T-helper 22 cell (primary cell): Measurements from ENCODE around the gene CLIP1.
"Not testable (repeated sequence)": the region's sequence is repeated elsewhere in the genome, so short reads cannot be mapped to it uniquely, and the experiment has no call there.

Experiments used
- DNase-seq: peaks from one replicate; pipeline ENCODE4 v3.0.0-alpha.2; 2020; ENCODE audit warnings: low read depth

Gene CLIP1

DNA sequence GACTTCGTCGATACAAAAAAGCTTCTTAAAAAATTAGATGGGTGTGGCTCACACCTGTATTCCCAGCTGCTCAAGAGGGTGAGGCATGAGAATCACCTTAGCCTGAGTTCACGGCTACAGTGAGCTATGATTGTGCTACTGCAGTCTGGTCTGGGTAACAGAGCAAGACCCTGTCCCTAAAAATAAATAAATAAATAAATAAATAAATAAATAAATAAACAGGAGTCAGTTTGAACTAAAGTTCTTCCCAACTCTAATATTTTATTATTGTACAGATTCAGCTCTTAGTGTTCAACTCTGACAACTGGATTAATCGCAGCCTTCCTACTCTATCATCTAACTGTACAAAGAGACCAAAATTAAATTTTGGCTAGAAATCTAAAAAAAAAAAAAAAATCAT lies 12.7 kb upstream of the CLIP1 start:
- DNase-seq: no peak

DNA sequence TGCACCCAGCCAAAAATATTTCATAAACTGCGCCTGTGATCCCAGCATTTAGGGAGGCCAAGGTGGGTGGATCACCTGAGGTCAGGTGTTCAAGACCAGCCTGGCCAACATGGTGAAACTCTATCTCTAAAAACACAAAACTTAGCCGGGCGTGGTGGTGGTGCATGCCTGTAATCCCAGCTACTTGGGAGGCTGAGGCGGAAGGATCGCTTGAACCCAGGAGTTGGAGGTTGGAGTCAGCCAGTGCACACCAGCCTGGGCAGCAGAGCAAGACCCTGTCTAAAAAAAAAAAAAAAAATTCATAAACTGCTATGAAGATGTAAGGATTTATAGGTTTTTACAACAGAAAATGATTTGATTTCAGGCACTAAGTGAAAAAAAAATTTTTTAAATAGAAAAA lies 6.6 kb upstream of the CLIP1 start:
- DNase-seq: not testable (repeated sequence)

DNA sequence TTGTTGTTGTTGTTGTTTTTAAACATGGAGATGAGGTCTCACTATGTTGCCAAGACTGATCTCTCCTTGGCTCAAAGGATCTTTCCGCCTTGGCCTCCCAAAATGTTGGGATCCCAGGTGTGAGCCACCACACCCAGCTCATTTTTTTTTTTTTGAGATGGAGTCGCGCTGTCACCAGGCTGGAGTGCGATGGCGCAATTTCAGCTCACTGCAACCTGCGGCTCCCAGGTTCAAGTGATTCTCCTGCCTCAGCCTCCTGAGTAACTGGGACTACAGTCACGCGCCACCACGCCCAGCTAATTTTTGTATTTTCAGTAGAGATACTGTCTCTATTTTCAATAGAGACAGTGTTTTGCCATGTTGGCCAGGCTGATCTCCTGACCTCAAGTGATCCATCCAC lies 4.9 kb upstream of the CLIP1 start:
- no peak for DNase-seq

DNA sequence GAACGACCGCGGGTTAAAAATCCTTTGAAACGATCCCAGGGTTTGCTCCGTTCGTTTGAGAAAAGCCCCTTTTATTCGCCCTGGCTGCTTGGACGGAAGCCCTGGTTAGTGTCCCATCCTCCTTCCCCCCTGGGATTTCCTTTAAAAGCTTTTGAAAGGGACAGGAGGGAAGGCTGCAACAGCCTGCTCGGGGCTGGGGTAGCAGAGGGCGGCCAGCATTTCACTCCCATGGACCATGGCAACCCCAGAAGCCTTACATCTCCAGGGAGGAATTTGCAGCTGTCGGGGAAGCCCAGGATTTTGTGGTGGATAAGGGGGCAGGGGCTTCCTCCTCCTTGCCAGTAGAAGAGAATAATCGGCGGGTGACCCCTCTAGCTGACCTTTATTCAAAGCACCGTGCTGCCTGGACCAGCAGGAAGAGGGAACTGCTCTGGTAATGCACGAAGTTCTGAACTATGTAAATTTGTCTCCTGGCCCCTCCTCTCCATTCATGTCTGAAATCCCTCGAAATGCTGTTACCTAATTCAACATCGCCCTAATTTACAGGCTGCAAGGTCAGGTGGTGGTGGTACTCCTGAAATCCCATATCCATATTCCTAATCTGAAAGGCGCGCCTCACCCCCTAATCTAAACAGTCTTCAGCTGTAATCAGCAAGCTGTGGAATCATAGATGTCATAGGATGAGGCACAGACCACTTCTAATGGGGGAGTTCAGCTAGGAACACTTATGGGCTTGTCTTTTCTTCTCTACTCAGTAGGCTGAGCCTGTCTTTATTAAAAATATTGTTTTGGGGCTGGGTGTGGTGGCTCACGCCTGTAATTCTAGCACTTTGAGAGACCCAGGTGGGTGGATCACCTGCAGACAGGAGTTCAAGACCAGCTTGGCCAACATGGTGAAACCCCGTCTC lies 1.0 kb upstream of the CLIP1 start:
- no peak for DNase-seq

DNA sequence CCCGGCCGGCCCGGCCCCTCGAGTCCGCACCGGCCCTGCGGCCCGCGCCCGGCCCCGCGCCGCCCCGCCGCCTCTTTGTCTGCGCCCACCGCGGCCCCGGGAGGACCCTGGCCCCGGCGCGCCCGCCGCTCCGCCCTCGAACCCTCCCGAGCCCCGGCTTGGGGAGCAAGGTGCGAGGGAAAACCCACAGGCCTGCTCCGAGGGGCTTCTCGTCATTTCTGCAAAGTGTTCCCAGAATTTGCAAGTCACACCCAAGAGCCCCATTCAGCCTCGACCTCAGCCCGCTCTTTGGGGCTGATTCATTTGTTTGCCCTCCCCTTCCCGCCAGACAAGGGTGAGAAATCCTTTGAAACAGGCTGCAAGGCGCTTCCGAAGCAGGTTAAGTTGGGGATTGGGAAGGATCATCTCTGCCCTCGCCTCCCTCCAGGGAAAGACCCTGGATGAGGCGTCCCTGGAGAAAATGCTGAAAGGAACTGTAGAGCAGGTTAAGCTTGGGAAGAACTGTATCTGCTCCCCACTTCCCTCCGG lies 325 bp upstream of the CLIP1 start:
- no peak for DNase-seq

DNA sequence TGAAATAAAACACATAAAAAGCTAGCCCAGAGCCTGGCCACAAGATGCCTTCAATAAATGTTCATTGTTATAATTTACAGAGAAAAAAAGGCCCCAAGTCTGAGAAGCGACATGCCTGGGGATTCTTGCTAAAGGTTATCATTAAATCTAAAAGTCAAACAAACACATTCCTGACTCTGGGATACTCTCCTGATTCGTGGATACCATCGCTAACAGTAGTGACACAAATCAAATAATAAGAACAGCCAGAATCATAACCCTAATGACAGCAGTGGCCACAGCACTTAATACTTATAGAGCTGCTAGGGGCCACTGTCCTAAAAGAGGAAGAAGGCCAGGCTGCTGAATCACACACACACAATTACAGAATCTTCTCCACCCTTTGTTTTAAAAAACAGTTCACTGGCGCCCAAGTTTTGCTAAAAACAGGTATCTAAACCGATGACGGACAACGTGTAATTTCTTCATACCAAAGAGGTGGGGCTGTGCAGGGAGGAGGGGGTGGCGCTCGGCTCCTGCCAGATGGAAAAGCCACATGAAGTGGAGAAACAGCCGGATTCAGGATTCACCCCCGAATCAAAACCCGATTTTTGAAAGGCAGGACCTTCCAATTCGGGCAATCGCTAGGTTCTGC lies 1.2 kb downstream of the CLIP1 start:
- DNase-seq: no peak

DNA sequence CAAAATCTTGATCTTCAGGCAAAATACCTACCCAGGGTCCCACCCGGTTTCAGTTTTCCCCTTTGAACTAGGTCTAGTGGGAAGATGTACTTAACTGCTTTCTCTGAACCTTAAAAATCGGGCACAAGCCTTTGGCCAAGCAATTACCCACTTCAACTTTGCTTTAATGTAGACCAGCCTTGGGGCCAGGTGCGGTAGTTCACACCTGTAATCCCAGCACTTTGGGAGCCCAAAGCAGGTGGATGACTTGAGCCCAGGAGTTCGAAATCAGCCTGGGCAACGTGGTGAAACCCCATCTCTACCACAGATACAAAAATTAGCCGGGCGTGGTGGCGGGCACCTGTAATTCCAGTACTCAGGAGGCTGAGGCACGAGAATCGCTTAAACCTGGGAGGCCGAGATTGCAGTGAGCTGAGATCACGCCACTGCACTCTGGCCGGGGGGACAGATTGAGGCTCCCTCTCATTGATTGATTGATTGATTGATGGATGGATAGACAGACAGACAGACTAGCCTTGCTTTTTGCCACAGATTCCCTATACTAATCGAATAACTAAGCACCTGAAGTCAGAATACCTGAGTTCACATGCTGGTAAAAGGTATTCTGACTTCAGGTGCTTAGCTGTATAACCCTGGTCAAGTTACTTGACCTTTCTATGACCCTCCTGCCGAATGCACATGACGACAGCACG lies 1.9 kb downstream of the CLIP1 start:
- no peak for DNase-seq

DNA sequence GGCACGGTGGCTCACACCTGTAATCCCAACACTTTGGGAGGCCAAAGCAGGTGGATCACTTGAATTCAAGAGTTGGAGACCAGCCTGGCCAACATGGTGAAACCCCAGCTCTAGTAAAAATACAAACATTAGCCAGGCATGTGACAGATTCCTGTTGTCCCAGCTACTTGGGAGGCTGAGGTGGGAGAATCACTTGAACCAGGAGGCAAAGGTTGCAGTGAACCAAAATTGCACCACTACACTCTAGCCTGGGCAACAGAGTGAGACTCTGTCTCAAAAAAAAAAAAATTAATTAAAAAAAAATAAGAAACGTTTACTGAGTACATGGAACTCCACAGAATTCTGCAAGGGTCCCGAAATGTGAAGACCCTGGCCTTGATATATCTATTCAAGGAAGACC lies 3.4 kb downstream of the CLIP1 start:
- DNase-seq: not testable (repeated sequence)

DNA sequence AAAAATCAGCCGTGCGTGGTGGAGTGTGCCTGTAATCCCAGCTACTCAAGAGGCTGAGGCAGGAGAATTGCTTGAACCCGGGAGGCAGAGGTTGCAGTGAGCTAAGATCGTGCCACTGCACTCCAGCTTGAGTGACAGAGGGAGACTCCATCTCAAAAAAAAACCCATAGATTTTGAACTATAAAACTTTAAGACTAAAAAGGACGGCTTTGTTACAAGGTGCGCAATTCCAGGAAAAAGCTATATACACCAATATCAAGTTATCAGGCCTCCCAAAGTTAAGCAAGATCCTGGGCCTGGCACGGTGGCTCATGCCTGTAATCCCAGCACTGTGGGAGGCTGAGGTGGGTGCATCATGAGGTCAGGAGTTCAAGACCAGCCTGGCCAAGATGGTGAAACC lies 6.8 kb downstream of the CLIP1 start:
- not testable (repeated sequence) for DNase-seq

DNA sequence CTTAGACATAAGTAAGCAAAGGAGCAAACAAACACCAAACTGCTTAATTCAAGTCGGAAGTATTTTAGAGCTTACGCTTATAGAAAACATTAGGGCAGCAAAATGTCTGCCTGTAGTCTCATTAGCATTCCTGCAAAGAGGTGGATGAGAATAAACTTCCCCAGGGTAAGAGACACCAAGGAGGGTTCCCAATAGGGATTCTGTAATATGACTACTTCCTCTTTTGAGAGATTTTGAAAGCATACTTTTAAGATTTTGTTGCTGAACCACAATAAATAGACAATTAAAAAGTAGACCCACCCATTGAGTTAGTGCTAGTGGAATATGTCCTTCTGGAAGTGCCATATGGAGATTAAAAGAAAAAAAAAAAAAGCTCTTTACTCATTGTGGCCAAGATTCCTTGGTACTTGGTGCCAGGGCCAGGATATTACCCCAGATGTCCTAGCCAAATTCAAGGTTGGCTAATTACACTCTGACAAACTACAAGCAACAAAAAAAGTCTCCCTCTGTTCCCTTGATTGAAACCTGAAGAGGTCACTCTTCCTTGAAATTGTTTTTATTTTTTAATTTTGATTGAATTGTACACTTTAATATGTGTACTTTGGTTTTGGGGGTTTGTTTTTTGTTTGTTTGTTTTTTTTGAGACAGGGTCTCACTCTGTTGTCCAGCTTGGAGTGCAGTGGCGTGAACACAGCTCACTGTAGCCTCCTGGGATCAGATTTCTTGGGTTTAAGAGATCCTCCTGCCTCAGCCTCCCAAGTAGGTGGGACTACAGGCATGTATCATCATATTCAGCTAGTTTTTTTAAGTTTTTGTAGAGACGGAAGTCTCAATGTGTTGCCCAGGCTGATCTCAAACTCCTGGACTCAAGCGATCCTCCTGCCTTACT lies 8.7 kb downstream of the CLIP1 start:
- DNase-seq: no peak

DNA sequence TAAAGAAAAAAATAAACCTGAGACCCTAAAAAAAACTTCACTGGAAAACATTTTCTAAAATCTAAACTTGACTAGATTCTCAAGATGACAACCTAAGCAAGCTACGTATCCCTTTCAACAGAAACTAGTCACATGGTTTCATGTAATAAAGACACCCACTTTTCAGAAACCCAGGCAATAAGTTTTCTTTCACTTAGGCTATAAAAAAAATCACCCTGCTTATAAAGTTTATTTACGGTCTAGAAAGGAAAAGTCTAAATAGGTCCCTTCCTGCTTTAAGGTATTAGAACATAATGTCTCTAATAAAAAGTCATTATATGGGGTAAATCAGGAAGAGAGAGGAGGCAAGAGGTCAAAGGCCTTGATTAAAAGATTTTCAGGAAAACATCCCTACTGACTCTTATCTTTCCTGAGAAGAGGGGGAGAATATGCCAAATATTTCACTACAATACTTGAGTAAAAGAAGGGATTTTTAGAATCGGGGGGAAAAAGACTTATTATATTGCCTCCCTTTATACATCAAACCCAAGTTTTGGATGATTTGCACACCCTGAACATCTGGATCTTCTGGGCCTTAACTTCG lies 9.5 kb downstream of the CLIP1 start:
- no peak for DNase-seq

DNA sequence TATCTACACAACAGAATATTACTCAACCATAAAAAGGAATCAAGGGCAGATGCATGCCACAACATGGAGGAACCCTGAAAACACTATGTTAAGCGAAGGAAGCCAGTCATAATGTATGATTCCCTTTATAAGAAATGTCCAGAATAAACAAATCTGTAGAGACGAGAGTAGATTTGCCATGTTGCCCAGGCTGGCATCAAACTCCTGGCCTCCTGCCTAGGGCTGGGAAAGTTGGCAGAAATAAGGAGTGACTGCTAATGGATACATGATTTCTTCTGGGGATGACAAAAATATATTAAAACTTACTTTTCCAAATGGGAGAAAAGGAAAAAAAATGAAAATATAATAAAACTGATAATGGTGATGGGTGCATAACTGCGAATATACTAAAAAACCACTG lies 10.9 kb downstream of the CLIP1 start:
- DNase-seq: no peak

DNA sequence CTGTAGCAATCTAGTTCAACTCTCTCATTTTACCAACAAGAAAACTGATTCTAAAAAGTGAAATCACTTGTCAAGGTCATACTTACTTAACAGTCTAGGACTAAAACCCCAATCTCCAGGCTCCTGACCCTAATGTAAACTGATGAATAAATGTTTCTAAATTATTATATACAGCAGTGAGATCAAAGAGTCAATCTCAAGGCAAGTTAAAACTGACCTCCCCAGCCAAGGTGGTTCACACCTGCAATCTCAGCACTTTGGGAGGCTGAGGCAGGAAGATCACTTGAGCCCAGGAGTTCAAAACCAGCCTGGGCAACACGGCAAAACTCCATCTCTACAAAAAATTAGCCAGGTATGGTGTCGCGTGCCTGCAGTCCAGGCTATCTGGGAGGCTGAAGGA lies 15.3 kb downstream of the CLIP1 start:
- DNase-seq: no peak

DNA sequence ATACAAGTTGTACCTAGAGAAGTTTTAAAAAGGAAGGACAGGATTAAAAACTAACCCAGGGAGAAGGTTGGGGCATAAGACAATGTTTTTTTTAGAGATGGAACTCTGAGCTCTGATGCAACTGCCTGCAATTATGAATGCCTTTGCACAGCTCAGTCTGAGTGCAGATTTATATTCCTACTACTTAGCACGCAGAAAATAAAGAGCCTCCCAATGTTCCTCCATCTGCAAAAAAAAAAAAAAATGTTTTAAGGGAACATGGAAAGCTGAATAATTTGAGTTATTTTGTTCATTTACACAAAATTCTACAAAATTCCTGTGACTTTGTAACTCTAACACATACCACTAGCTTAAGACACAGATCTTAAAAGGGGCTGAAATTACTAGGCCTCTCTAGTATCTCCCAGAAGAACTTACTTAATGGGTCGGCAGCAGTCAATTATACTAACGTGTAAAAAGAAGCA lies 15.7 kb downstream of the CLIP1 start:
- no peak for DNase-seq

DNA sequence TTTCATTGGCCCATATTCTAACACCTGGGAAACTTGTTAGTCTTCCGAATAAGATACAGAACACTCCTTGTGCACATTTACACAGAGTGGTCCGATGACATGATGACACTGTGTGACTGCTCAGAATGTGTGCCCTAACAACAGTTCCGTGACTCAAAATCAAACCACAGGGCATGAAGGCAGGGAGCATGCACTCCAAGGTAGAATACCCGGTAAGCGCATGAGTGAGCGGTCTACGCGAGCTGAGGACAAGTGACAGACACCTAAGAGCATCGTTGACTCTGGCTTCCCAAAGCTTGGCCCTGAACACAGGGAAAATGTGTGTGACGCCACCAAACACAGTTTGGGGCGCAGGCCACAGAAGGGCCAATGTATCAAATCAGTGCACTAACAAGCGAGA lies 18.6 kb downstream of the CLIP1 start:
- no peak for DNase-seq

DNA sequence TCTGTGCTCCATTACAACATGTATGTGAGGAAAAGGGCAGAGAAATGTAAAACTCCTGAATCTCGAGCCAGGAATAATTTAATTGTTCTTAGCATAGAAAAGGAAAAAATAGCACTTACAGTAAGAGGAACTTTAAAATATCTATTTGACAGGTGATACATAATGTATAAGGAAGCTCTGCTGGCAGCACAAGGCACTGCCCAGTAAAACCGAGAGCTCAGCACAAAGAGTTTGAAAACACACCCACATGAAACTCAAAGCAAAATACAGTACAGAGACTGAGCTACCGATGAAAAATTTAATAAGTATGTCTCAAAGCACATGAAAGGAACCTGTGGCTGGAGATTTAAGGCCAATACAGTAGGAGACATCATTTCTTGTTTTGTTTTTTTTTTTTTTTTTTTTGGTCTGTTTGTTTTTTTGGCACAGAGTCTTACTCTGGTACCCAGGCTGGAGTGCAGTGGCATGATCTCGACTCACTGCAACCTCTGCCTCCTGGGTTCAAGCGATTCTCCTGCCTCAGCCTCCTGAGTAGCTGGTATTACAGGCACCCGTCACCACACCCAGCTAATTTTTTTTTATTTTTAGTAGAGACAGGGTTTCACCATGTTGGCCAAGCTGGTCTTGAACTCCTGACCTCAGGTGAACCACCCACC lies 19.2 kb downstream of the CLIP1 start:
- DNase-seq: no peak

DNA sequence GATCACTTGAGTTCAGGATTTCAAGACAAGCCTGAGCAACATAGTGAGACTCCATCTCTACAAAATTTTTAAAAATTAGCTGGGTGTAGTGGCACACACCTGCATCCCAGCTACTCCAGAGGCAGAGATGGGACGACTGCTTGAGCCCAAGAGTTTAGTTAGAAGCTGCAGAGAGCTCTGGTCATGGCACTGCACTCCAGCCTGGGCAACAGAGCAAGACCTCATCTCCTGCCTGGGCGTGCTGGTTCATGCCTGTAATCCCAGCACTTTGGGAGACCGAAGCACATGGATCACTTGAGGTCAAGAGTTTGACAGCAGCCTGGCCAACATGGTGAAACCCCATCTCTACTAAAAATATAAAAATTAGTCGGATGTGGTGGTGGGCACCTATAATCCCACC lies 20.2 kb downstream of the CLIP1 start:
- no peak for DNase-seq

DNA sequence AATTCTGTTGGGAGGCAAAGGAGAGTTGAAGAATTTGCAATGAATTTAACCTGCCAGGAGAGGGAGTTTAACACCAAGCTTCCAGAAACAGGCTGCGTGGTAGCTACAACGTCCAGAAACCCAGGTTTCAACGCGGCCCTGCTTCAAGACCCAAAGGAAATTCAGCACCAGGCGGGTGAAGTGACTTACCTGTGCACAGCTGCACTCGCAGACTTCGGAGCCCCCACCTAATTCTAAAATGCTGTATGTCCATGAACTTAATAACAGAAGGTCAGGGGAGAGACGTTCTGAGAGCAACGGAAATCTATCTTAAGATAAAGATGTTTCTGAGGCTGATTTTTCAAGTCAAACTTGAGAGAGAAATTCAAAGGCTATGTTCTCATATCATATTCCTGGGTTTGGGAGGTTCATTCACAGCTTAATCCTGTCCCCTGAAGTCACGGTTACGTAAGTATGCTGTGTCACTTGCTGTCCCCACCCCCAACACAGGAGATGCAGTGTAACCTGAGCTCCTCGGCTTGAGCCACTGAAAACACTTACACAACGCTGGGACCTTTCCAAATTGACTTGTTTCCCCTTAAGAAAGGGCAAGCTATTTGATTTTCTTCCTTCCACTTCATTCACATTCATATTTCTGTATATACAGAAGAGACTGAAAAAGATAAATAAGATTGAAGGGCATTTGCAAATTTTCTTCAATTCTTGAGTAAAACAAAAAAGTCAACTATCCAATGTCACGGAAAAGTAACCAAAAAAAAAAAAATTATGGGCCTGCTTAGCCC lies 22.7 kb downstream of the CLIP1 start:
- DNase-seq: peak; percentile 14

DNA sequence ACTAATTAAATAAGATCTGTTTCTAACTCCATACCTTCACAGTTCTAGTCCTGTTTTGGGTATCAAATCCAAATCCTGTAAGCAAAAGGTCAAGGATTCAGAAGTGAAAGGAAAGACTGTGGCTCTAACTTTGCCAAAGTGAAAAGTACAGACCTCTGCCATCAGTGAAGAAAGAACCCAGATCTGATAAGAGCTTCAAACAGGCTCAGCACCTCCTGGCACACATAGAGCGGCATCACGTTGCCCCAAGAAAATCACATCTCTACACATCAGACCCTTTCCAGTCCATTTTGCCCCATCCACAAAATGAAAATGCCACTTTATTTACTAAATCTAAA lies 23.2 kb downstream of the CLIP1 start:
- no peak for DNase-seq

DNA sequence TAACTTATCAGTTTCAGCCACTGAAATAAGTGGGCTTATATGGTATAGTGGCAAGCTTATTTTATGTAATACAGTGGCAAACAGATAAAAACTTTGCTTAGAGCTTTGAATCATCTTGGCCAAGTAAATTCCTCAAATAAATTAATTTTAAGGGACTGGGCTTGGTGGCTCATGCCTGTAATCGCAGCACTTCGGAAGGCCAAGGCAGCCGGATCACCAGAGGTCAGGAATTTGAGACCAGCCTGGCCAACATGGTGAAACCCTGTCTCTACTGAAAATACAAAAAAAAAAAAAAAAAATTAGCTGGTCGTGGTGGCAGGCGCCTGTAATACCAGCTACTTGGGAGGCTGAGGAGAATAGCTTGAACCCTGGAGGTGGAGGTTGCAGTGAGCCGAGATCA lies 24.5 kb downstream of the CLIP1 start:
- not testable (repeated sequence) for DNase-seq
